K562 (cell line): ENCODE results near the gene PRPF6. TPM values are rescaled to one million over a fixed set of nuclear protein-coding genes. Genes with fewer than 3 reads are reported as not detected.

Source experiments
- RBM17 ChIP-seq: fragments of 200-400 bp; formaldehyde crosslinking; IDR thresholded peaks from 2 replicates; pipeline ENCODE4 v1.6.1; 2017; ENCODE audit warnings: low read depth, mild to moderate bottlenecking, low read length, borderline replicate concordance
- polyA plus RNA-seq, 8 experiments: library from polyadenylated mRNA; depleted of rRNA in 4 of 8; stranded (reverse) in 5 of 8; unstranded in 3 of 8; fragments of >200 nt; fragmentation: Nextera tagmentation in 2 of 8; fragmentation: Illumina TruSeq in 1 of 8; extraction: Ambion mirVana in 2 of 8; extraction: Trizol in 1 of 8; gene quantifications; 2 replicates each; pipeline versions ENCODE4 v1.2.1 to v1.2.3, GENCODE V29; 2011 to 2014; ENCODE audit warnings: inconsistent platforms in 1 of 8, missing spikeins in 1 of 8
- total RNA-seq, 7 experiments: library from RNA; depleted of rRNA in 6 of 7; stranded (reverse); fragments of >200 nt in 6 of 7; fragmentation: Illumina TruSeq in 2 of 7; extraction: Trizol in 2 of 7; gene quantifications; 2 replicates each; pipeline versions ENCODE4 v1.2.1 to v1.2.3, GENCODE V29; 2011 to 2021; ENCODE audit warnings: low replicate concordance in 1 of 7
- TF ChIP-seq, protein P1 (sequence below), 2 experiments: fragments of 450-650 bp; IDR thresholded peaks; 2 replicates each; pipeline ENCODE4 v1.6.1; 2016; ENCODE audit warnings: mild to moderate bottlenecking in 2 of 2, borderline replicate concordance in 1 of 2, low read depth in 1 of 2, moderate library complexity in 1 of 2
- TF ChIP-seq, protein P2 (sequence below): fragments of 450-650 bp; IDR thresholded peaks from 2 replicates; pipeline ENCODE4 v1.6.1; 2016; ENCODE audit warnings: mild to moderate bottlenecking

PRPF6 gene
- total and polyA plus RNA-seq, 9 of the 15 experiments (the other 6 are each of a cell fraction or from before 2014, with no cell fraction given), result 4.2 to 83.2 (median 59.9) TPM

DNA sequence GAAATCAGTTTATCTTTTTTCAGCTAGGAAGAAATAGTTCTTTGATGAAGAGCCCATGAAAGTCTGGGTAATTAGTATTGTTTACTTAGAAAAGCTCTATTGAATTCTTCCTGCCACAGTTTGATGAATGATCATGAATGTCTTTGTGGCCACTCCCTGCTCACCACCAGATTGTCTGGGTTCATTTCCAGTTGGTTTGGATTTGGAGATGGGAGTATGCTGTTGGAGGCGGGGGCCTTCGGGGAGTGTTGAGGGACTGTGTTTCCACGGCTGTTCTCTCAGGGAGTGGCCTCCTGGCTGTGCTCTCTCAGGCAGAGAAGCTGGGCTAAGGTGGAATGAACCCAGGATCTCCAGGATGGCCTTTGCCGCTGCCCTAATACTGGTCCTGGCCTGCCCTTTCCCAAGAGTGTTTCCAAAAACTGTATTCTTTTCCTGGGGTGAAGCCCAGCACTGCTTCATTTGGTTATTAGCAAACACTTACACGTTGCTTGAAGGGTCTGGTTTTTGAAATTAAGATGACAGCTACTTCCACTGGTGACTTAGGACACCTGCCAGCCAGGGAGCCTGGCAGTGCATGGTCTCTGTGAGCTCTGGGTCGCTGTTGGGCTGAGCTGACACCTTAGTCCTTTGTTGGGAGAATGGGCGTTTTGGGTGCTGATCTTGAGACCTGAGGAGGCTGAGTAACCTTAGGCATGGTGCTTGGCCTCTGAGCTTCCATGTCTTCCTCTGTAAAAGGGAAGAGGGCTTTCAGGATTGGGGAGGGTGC, 23.2 kb downstream of the PRPF6 start (continued):
- TF ChIP-seq, protein P1, sequence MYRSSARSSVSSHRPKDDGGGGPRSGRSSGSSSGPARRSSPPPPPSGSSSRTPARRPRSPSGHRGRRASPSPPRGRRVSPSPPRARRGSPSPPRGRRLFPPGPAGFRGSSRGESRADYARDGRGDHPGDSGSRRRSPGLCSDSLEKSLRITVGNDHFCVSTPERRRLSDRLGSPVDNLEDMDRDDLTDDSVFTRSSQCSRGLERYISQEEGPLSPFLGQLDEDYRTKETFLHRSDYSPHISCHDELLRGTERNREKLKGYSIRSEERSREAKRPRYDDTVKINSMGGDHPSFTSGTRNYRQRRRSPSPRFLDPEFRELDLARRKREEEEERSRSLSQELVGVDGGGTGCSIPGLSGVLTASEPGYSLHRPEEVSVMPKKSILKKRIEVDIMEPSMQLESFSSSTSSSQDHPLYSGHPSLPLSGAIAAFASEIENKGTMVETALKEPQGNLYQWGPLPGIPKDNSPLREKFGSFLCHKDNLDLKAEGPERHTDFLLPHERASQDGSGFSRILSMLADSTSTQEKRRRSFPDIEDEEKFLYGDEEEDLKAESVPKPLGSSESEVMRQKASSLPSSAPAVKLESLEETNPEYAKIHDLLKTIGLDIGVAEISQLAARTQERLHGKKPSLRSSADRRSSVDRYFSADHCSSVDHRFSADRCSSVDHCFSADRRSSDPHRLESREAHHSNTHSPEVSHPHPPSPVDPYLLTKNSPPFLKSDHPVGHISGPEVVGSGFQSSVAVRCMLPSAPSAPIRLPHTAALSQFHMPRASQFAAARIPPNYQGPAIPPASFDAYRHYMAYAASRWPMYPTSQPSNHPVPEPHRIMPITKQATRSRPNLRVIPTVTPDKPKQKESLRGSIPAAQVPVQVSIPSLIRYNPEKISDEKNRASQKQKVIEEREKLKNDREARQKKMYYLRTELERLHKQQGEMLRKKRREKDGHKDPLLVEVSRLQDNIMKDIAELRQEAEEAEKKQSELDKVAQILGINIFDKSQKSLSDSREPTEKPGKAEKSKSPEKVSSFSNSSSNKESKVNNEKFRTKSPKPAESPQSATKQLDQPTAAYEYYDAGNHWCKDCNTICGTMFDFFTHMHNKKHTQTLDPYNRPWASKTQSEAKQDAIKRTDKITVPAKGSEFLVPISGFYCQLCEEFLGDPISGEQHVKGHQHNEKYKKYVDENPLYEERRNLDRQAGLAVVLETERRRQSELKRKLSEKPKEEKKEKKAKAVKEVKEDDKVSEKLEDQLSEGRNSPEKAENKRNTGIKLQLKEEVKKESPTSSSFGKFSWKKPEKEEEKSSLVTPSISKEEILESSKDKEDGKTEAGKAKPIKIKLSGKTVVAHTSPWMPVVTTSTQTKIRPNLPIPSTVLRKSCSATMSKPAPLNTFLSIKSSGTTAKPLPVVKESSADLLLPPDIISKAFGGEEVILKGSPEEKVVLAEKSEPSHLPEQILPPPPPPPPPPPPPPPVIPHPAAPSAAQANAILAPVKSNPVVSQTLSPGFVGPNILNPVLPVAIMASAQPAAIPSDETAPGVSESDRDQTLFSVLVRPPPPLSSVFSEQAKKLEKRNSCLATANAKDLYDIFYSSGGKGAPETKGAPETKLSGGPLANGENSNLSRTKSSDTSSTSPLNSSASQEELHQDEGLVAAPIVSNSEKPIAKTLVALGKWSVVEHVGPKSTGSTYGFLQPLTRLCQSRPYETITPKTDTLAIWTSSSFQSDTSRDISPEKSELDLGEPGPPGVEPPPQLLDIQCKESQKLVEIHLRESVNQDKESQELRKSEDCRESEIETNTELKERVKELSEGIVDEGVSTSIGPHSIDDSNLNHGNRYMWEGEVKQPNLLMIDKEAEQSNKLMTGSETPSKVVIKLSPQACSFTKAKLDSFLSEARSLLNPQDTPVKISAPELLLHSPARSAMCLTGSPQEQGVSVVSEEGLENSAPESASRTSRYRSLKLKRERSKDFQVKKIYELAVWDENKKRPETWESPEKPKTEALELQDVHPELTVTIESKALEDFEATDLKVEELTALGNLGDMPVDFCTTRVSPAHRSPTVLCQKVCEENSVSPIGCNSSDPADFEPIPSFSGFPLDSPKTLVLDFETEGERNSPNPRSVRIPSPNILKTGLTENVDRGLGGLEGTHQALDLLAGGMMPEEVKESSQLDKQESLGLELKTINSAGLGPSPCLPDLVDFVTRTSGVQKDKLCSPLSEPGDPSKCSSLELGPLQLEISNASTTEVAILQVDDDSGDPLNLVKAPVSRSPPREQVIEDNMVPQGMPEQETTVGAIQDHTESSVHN (IDR thresholded peaks at IDR 0.05; ENCODE audit: borderline replicate concordance in 1 of 2, low read depth in 1 of 2), result no peak
- TF ChIP-seq RBM17, result no peak
- TF ChIP-seq, protein P2, sequence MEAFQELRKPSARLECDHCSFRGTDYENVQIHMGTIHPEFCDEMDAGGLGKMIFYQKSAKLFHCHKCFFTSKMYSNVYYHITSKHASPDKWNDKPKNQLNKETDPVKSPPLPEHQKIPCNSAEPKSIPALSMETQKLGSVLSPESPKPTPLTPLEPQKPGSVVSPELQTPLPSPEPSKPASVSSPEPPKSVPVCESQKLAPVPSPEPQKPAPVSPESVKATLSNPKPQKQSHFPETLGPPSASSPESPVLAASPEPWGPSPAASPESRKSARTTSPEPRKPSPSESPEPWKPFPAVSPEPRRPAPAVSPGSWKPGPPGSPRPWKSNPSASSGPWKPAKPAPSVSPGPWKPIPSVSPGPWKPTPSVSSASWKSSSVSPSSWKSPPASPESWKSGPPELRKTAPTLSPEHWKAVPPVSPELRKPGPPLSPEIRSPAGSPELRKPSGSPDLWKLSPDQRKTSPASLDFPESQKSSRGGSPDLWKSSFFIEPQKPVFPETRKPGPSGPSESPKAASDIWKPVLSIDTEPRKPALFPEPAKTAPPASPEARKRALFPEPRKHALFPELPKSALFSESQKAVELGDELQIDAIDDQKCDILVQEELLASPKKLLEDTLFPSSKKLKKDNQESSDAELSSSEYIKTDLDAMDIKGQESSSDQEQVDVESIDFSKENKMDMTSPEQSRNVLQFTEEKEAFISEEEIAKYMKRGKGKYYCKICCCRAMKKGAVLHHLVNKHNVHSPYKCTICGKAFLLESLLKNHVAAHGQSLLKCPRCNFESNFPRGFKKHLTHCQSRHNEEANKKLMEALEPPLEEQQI, result no peak
